A549 treated with GW870086 at 1 μM for 4 hours (cell line): ENCODE data around the gene GEMIN8. TPM values are rescaled to one million over a fixed set of nuclear protein-coding genes. Genes with fewer than 3 reads are reported as not detected.

Experiments
- total RNA-seq: library from RNA; stranded (reverse); fragments of 200-300 nt; extraction: Qiagen RNA extraction; gene quantifications from 5 replicates; pipeline ENCODE4 v1.2.3, GENCODE V29; 2022; ENCODE audit warnings: low read depth

The GEMIN8 gene, protein sequence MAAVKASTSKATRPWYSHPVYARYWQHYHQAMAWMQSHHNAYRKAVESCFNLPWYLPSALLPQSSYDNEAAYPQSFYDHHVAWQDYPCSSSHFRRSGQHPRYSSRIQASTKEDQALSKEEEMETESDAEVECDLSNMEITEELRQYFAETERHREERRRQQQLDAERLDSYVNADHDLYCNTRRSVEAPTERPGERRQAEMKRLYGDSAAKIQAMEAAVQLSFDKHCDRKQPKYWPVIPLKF
- total RNA-seq: 7.5 to 12.2 TPM (median 10.2 TPM) in 5 replicates

DNA sequence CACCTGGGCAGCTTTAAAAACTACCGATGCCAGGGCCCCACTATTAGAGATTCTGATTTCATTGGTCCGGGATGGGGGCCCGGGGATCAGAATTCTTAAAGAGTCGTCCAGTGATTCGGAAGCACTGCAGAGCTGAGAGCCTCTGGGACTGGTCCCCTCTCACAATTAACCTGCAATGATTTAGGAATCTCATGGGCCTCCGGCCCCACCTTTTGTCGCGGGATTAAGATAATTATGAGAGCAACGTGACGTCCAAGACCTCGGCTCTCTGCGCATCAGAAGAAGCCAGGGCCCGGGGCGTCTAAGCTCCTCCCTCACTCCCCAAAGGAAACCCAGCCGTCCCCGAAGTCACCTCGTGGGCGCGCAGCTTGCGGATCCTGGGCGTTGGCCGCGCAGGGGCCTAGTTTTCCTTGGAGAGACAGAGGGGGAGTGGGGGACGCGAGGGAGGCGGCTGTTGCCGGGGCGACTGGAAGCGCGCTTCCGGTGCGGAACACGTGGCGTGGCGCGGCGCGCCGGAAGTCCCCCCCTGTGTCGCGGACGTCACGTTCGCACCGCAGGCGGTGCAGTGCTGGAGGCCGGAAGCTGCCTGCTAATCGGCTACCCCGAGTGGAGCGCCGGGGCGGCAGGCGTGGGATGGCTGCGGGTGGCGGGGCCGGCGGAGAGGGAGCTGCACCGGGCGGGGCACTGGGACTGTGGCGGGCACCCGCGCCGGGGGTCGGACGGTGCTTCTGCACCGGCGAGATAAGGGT, at the start of gene GEMIN8:
Gene GEMIN8, minus strand, starts transcription at position 468 of the 749 bp plus-strand sequence. CDS start 8,414 bp downstream, outside the sequence.

Other genes starting within 250 kb of the GEMIN8 start
- 0.08 to 0.14 TPM (median 0.14 TPM) in 3 of 5 replicates, not detected in the others for gene GPM6B, start 212.8 kb downstream of the GEMIN8 start, total RNA-seq